K562 (cell line): Measurements from ENCODE around the gene MND1. TPM values are rescaled to one million over a fixed set of nuclear protein-coding genes. Genes with fewer than 3 reads are reported as not detected.

ENCODE experiments used
- ASH1L ChIP-seq: fragments of 450-650 bp; IDR thresholded peaks from 2 replicates; pipeline ENCODE4 v1.6.1; 2018; ENCODE audit warnings: borderline replicate concordance, mild to moderate bottlenecking, low read depth; ENCODE audit not compliant: partially characterized antibody
- MAZ ChIP-seq, 2 experiments: fragments of 450-650 bp in 1 of 2; sonication (generic) in 1 of 2; formaldehyde crosslinking; IDR thresholded peaks in 1 of 2; conservative IDR thresholded peaks in 1 of 2; 2 replicates each; pipeline versions ENCODE4 v1.4.0 to v1.5.0; 2020; ENCODE audit warnings: mild to moderate bottlenecking in 1 of 2, missing genetic modification reagents in 1 of 2
- PRMT5 ChIP-seq: sonication (generic); formaldehyde crosslinking; IDR thresholded peaks from 2 replicates; pipeline ENCODE4 v1.5.0; 2020; ENCODE audit warnings: missing genetic modification reagents
- polyA plus RNA-seq, 8 experiments: library from polyadenylated mRNA; depleted of rRNA in 4 of 8; stranded (reverse) in 5 of 8; unstranded in 3 of 8; fragments of >200 nt; fragmentation: Nextera tagmentation in 2 of 8; fragmentation: Illumina TruSeq in 1 of 8; extraction: Ambion mirVana in 2 of 8; extraction: Trizol in 1 of 8; gene quantifications; 2 replicates each; pipeline versions ENCODE4 v1.2.1 to v1.2.3, GENCODE V29; 2011 to 2014; ENCODE audit warnings: inconsistent platforms in 1 of 8, missing spikeins in 1 of 8
- total RNA-seq, 7 experiments: library from RNA; depleted of rRNA in 6 of 7; stranded (reverse); fragments of >200 nt in 6 of 7; fragmentation: Illumina TruSeq in 2 of 7; extraction: Trizol in 2 of 7; gene quantifications; 2 replicates each; pipeline versions ENCODE4 v1.2.1 to v1.2.3, GENCODE V29; 2011 to 2021; ENCODE audit warnings: low replicate concordance in 1 of 7
- TF ChIP-seq, protein P1 (sequence below), 2 experiments: IDR thresholded peaks in 1 of 2; conservative IDR thresholded peaks in 1 of 2; 2 replicates each; pipeline ENCODE4 v1.6.1; 2016; ENCODE audit warnings: low read depth in 2 of 2, mild to moderate bottlenecking in 1 of 2, missing compliant biosample characterization in 1 of 2, missing genetic modification characterization in 1 of 2, moderate library complexity in 1 of 2
- TF ChIP-seq, protein P2 (sequence below), 2 experiments: fragments of 450-650 bp in 1 of 2; IDR thresholded peaks; 2 replicates each; pipeline ENCODE4 v1.6.1; 2011 to 2017; ENCODE audit warnings: low read depth in 2 of 2, antibody characterized with exemption in 1 of 2, borderline replicate concordance in 1 of 2, low read length in 1 of 2, mild to moderate bottlenecking in 1 of 2, mixed read lengths in 1 of 2; ENCODE audit not compliant: control insufficient read depth in 1 of 2
- TF ChIP-seq, protein P3 (sequence below): sonication (generic); formaldehyde crosslinking; IDR thresholded peaks from 2 replicates; pipeline ENCODE4 v1.8.1; 2023; ENCODE audit warnings: mild to moderate bottlenecking, missing genetic modification reagents

The MND1 gene
- total and polyA plus RNA-seq, 9 of the 15 experiments (the other 6 are each of a cell fraction or from before 2014, with no cell fraction given) = 35.3 to 94.1 (median 59.9) TPM

DNA sequence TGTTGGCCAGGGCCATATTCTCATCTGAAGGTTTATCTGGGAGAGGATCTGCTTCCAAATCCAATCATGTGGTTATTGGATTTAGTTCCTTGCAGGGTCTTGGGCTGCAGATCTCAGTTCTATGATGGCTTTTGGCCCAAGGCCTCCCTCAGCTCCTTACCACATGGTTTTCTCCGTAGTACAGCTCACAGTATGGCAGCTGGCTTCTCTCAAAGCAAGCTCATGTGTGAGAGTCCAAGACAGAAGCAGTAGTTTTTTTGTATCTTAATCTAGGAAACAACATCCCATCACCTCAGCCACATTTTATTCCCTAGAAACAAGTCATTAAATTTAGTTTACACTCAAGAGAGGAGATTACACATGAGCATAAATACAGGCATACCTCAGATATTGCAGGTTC is 24.5 kb downstream of the MND1 start (continued):
- TF ChIP-seq, protein P1, sequence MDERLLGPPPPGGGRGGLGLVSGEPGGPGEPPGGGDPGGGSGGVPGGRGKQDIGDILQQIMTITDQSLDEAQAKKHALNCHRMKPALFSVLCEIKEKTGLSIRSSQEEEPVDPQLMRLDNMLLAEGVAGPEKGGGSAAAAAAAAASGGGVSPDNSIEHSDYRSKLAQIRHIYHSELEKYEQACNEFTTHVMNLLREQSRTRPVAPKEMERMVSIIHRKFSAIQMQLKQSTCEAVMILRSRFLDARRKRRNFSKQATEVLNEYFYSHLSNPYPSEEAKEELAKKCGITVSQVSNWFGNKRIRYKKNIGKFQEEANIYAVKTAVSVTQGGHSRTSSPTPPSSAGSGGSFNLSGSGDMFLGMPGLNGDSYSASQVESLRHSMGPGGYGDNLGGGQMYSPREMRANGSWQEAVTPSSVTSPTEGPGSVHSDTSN (CRISPR knock-in tag; IDR thresholded peaks at IDR 0.05; ENCODE audit: low read depth) = no peak
- TF ChIP-seq, protein P1 (tag; conservative IDR thresholded peaks at IDR 0.05; ENCODE audit: low read depth) = no peak
- no peak for TF ChIP-seq ASH1L
- TF ChIP-seq, protein P2, sequence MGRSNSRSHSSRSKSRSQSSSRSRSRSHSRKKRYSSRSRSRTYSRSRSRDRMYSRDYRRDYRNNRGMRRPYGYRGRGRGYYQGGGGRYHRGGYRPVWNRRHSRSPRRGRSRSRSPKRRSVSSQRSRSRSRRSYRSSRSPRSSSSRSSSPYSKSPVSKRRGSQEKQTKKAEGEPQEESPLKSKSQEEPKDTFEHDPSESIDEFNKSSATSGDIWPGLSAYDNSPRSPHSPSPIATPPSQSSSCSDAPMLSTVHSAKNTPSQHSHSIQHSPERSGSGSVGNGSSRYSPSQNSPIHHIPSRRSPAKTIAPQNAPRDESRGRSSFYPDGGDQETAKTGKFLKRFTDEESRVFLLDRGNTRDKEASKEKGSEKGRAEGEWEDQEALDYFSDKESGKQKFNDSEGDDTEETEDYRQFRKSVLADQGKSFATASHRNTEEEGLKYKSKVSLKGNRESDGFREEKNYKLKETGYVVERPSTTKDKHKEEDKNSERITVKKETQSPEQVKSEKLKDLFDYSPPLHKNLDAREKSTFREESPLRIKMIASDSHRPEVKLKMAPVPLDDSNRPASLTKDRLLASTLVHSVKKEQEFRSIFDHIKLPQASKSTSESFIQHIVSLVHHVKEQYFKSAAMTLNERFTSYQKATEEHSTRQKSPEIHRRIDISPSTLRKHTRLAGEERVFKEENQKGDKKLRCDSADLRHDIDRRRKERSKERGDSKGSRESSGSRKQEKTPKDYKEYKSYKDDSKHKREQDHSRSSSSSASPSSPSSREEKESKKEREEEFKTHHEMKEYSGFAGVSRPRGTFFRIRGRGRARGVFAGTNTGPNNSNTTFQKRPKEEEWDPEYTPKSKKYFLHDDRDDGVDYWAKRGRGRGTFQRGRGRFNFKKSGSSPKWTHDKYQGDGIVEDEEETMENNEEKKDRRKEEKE (IDR thresholded peaks at IDR 0.05; ENCODE audit: borderline replicate concordance in 1 of 2, control insufficient read depth in 1 of 2, low read depth in 2 of 2, low read length in 1 of 2) = no peak
- no peak for TF ChIP-seq MAZ (CRISPR knock-in tag; conservative IDR thresholded peaks at IDR 0.05 in 1 of 2, IDR thresholded peaks at IDR 0.05 in 1 of 2)
- no peak for TF ChIP-seq PRMT5
- TF ChIP-seq, protein P3, sequence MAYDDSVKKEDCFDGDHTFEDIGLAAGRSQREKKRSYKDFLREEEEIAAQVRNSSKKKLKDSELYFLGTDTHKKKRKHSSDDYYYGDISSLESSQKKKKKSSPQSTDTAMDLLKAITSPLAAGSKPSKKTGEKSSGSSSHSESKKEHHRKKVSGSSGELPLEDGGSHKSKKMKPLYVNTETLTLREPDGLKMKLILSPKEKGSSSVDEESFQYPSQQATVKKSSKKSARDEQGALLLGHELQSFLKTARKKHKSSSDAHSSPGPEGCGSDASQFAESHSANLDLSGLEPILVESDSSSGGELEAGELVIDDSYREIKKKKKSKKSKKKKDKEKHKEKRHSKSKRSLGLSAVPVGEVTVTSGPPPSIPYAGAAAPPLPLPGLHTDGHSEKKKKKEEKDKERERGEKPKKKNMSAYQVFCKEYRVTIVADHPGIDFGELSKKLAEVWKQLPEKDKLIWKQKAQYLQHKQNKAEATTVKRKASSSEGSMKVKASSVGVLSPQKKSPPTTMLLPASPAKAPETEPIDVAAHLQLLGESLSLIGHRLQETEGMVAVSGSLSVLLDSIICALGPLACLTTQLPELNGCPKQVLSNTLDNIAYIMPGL (CRISPR knock-in tag) = no peak
